ENCODE results near the gene TMEM25.

GRCh38 chr11:118511601-118512000 lies 19.4 kb upstream of the TMEM25 start:
- TF ChIP-seq CTCF (conservative IDR thresholded peaks at IDR 0.05 in 1 of 2, IDR thresholded peaks at IDR 0.05 in 1 of 2; ENCODE audit: low read depth in 1 of 2, low read length in 2 of 2), result no peak
- TF ChIP-seq EZH2 (IDR thresholded peaks at IDR 0.05; ENCODE audit: low read length, missing control alignments), result no peak
